Chondrocyte (in vitro differentiated cells): ENCODE measurements around the gene LAGE3. TPM values are rescaled to one million over a fixed set of nuclear protein-coding genes. Genes with fewer than 3 reads are reported as not detected.
A peak's percentile ranks its signal among the peaks of the same experiment; 100 is the strongest.

Source experiments
- DNase-seq: peaks from one replicate; pipeline ENCODE4 v3.0.0; 2021; ENCODE audit warnings: mixed read lengths, low spot score
- H3K27ac Mint-ChIP-seq: one replicate; pipeline ENCODE4 v1.8.0; 2021; ENCODE audit warnings: mild to moderate bottlenecking, moderate library complexity, mixed read lengths; ENCODE audit not compliant: unreplicated experiment
- H3K27me3 Mint-ChIP-seq: 2 replicates; pipeline ENCODE4 v1.8.0; 2021; ENCODE audit warnings: low read depth, mixed read lengths
- H3K36me3 Mint-ChIP-seq: 2 replicates; pipeline ENCODE4 v1.8.0; 2021; ENCODE audit warnings: low read depth, mixed read lengths
- H3K4me1 Mint-ChIP-seq: 2 replicates; pipeline ENCODE4 v1.8.0; 2021; ENCODE audit warnings: low read depth, mild to moderate bottlenecking, mixed read lengths
- H3K4me3 Mint-ChIP-seq: one replicate; pipeline ENCODE4 v1.8.0; 2021; ENCODE audit warnings: mild to moderate bottlenecking, moderate library complexity, mixed read lengths; ENCODE audit not compliant: unreplicated experiment
- H3K9me3 Mint-ChIP-seq: 2 replicates; pipeline ENCODE4 v1.8.0; 2021; ENCODE audit warnings: low read depth, mixed read lengths
- microRNA-seq: library from miRNA; unstranded; fragments of <30 nt; microRNA quantifications from one replicate; pipeline ENCODE4 v1.2.0, GENCODE V29; 2020; ENCODE audit warnings: borderline number of aligned reads
- total RNA-seq: library from RNA; stranded (reverse); gene quantifications from 3 replicates; pipeline ENCODE4 v1.2.1, GENCODE V29; 2021
- TF ChIP-seq, protein P1 (sequence below): fragments of 200-600 bp; sonication (generic); IDR thresholded peaks from 2 replicates; pipeline ENCODE4 v1.5.0; 2021; ENCODE audit warnings: antibody characterized with exemption, mild to moderate bottlenecking, moderate library complexity

LAGE3 gene
- total RNA-seq, 1 donor from 2014 or later, result 17.7 TPM

DNA sequence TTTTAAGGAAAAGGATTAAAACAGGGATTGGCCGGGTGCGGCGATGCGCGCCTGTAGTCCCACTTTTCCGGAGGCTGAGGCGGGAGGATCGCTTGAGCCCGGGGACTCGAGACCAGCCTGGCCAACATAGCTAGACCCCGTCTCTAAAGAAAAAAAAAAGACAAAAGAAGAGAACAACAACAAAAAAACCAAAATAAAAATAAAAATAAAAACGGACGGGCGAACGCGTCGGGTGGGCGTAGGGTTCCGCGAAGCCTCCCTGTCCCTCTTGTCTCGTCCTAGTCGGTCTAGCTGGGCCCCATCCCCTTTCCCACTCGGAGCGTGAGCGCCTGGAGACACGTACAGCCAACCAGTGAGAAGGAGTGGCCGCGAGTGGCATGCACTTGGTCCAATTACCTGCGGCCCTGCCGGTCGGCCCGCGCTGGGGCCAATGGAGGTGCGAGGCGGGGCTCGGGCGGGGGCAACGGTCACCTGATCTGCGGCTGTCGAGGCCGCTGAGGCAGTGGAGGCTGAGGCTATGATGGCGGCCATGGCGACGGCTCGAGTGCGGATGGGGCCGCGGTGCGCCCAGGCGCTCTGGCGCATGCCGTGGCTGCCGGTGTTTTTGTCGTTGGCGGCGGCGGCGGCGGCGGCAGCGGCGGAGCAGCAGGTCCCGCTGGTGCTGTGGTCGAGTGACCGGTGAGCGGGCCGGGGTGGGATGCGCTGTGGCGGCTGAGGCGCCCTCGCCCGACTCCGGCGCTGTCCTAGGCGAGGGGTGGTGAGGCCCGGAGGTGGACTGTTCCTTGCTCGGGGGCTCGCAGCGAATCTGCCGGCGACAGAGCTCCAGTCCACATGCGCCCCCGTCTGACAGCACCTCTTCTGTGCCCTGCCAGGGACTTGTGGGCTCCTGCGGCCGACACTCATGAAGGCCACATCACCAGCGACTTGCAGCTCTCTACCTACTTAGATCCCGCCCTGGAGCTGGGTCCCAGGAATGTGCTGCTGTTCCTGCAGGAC is 50.6 kb downstream of the LAGE3 start, which contains the start of gene ATP6AP1:
Gene ATP6AP1 (plus strand): TSS at position 502 of the 996 bp plus-strand sequence. CDS start 16 bp downstream, at position 518.
- H3K36me3 Mint-ChIP-seq, result peaks cover 2% of the 10 kb centered on the region
- peak within 1 kb of the TSS; percentile 65 for H3K27ac Mint-ChIP-seq
- DNase-seq, result no peak
- H3K27me3 Mint-ChIP-seq, result no peaks in the 10 kb centered on the region
- peaks cover 30% of the 10 kb centered on the region for H3K4me1 Mint-ChIP-seq
- TF ChIP-seq, protein P1, sequence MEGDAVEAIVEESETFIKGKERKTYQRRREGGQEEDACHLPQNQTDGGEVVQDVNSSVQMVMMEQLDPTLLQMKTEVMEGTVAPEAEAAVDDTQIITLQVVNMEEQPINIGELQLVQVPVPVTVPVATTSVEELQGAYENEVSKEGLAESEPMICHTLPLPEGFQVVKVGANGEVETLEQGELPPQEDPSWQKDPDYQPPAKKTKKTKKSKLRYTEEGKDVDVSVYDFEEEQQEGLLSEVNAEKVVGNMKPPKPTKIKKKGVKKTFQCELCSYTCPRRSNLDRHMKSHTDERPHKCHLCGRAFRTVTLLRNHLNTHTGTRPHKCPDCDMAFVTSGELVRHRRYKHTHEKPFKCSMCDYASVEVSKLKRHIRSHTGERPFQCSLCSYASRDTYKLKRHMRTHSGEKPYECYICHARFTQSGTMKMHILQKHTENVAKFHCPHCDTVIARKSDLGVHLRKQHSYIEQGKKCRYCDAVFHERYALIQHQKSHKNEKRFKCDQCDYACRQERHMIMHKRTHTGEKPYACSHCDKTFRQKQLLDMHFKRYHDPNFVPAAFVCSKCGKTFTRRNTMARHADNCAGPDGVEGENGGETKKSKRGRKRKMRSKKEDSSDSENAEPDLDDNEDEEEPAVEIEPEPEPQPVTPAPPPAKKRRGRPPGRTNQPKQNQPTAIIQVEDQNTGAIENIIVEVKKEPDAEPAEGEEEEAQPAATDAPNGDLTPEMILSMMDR, result peak; percentile 30
- peak within 1 kb of the TSS; percentile 75 for H3K4me3 Mint-ChIP-seq
- no peaks in the 10 kb centered on the region for H3K9me3 Mint-ChIP-seq

Small RNAs within 50 kb of the gene (microRNA-seq; reads per million reads assigned to microRNA genes)
- 6.6 reads per million, percentile 9 among the genes with 10 or more reads in this experiment for gene MIR6858

Other genes with a start within 250 kb of the LAGE3 start
- gene OPN1MW3, start 221.7 kb downstream of the LAGE3 start, total RNA-seq, result not detected in 3 replicates
- not detected in 3 replicates for gene TEX28, start 184.2 kb downstream of the LAGE3 start, total RNA-seq
- gene TKTL1, start 183.5 kb downstream of the LAGE3 start, total RNA-seq, result not detected in 3 replicates
- 1,923 to 4,327 TPM (median 4,325 TPM) in 3 replicates for gene FLNA, start 104.6 kb downstream of the LAGE3 start, total RNA-seq
- gene EMD, start 100.0 kb downstream of the LAGE3 start, total RNA-seq, result 66.3 to 81.7 TPM (median 81.1 TPM) in 3 replicates
- 1,847 to 2,160 TPM (median 2,120 TPM) in 3 replicates for gene RPL10, start 80.9 kb downstream of the LAGE3 start, total RNA-seq
- 39.4 to 44.5 TPM (median 40.8 TPM) in 3 replicates for gene DNASE1L1, start 70.0 kb downstream of the LAGE3 start, total RNA-seq
- 33.4 to 39.1 TPM (median 38.7 TPM) in 3 replicates for gene TAFAZZIN, start 67.7 kb downstream of the LAGE3 start, total RNA-seq
- 132 to 139 TPM (median 136 TPM) in 3 replicates for gene ATP6AP1, start 50.6 kb downstream of the LAGE3 start, total RNA-seq
- gene GDI1, start 42.1 kb downstream of the LAGE3 start, total RNA-seq, result 147 to 159 TPM (median 152 TPM) in 3 replicates
- 98.3 to 108 TPM (median 106 TPM) in 3 replicates for gene FAM50A, start 35.1 kb downstream of the LAGE3 start, total RNA-seq
- gene PLXNA3, start 21.0 kb downstream of the LAGE3 start, total RNA-seq, result 187 to 212 TPM (median 205 TPM) in 3 replicates
- gene UBL4A, start 7.3 kb upstream of the LAGE3 start, total RNA-seq, result 20.8 to 21.2 TPM (median 20.8 TPM) in 3 replicates
- 26.8 to 28.9 TPM (median 28.9 TPM) in 3 replicates for gene SLC10A3, start 11.3 kb upstream of the LAGE3 start, total RNA-seq
- gene FAM3A, start 37.0 kb upstream of the LAGE3 start, total RNA-seq, result 35.7 to 38.5 TPM (median 36.5 TPM) in 3 replicates
- 63.9 to 165 TPM (median 67.6 TPM) in 3 replicates for gene G6PD, start 67.6 kb upstream of the LAGE3 start, total RNA-seq
- 21.6 to 28.3 TPM (median 22.4 TPM) in 3 replicates for gene IKBKG, start 68.3 kb upstream of the LAGE3 start, total RNA-seq
- gene CTAG1A, start 105.9 kb upstream of the LAGE3 start, total RNA-seq, result not detected in 3 replicates
- not detected in 3 replicates for gene CTAG1B, start 140.0 kb upstream of the LAGE3 start, total RNA-seq
- gene CTAG2, start 174.3 kb upstream of the LAGE3 start, total RNA-seq, result not detected in 3 replicates